Gastrocnemius medialis (tissue), 4 donors: ENCODE data around the gene KRT1.

ENCODE experiments used
- POLR2A ChIP-seq, 2 donors: fragments of 450-650 bp; IDR thresholded peaks; one replicate each; pipeline ENCODE4 v1.6.1; 2017; ENCODE audit warnings: antibody characterized with exemption in 2 of 2, mild to moderate bottlenecking in 2 of 2, moderate library complexity in 2 of 2
- TF ChIP-seq, protein P1 (sequence below), 5 experiments: fragments of 450-650 bp in 3 of 5; fragments of 200-600 bp in 2 of 5; sonication (generic) in 2 of 5; IDR thresholded peaks in 4 of 5; conservative IDR thresholded peaks in 1 of 5; 1 replicate in 4 of 5; 2 replicates in 1 of 5; pipeline ENCODE4 v1.5.1; 2016 to 2019; ENCODE audit warnings: antibody characterized with exemption in 5 of 5, mild to moderate bottlenecking in 3 of 5, moderate library complexity in 3 of 5

DNA sequence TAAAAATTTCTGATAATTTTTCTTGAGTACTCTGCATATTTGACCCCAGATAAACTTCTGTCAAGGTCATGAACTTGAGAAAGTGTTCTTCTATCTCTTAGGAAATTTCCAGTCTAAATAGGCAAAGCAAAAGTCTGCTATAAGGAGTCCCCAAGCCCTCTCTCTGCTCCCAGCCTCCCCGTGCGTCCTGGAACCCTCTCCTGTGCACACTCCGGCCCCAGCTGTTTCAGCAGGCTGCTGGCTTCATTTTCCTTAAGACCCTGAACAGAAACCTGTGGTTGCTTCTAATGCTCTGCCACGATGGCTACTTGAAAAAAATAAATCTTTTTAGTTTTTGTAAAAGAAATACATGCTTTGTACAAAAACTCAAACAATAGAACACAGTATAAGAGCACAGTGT is 42.9 kb downstream of the KRT1 start:
- TF ChIP-seq POLR2A (IDR thresholded peaks at IDR 0.05), result no peak
- TF ChIP-seq, protein P1, sequence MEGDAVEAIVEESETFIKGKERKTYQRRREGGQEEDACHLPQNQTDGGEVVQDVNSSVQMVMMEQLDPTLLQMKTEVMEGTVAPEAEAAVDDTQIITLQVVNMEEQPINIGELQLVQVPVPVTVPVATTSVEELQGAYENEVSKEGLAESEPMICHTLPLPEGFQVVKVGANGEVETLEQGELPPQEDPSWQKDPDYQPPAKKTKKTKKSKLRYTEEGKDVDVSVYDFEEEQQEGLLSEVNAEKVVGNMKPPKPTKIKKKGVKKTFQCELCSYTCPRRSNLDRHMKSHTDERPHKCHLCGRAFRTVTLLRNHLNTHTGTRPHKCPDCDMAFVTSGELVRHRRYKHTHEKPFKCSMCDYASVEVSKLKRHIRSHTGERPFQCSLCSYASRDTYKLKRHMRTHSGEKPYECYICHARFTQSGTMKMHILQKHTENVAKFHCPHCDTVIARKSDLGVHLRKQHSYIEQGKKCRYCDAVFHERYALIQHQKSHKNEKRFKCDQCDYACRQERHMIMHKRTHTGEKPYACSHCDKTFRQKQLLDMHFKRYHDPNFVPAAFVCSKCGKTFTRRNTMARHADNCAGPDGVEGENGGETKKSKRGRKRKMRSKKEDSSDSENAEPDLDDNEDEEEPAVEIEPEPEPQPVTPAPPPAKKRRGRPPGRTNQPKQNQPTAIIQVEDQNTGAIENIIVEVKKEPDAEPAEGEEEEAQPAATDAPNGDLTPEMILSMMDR (IDR thresholded peaks at IDR 0.05 in 4 of 5, conservative IDR thresholded peaks at IDR 0.05 in 1 of 5), result no peak
